ENCODE results near the gene FAM181B. TPM values are rescaled to one million over a fixed set of nuclear protein-coding genes. Genes with fewer than 3 reads are reported as not detected.

Gene FAM181B
- total RNA-seq, 6 experiments from 2014 or later: not detected

GRCh38 chr11:82719361-82720105, 14.1 kb downstream of the FAM181B start:
- WGBS (ENCODE audit: insufficient coverage, low coverage, low lambda C conversion rate, missing lambda C conversion rate): 62% methylated on average over 5 of the region's 5 CpGs
- H3K27me3 ChIP-seq: no peaks in the 10 kb centered on the region
- no peaks in the 10 kb centered on the region for H3K36me3 ChIP-seq
- DNase-seq (no peak), ATAC-seq (no peak)
- H3K4me3 ChIP-seq: no peak overlapping the region
- no peak for TF ChIP-seq POLR2A (IDR thresholded peaks at IDR 0.05)
- no peak for TF ChIP-seq CTCF (IDR thresholded peaks at IDR 0.05)
- no peaks in the 10 kb centered on the region for H3K9me3 ChIP-seq
- intact Hi-C loops (cut with DNase I): no loop called here
- H3K4me1 ChIP-seq: no peaks in the 10 kb centered on the region
- H3K27ac ChIP-seq: no peak overlapping the region

DNA sequence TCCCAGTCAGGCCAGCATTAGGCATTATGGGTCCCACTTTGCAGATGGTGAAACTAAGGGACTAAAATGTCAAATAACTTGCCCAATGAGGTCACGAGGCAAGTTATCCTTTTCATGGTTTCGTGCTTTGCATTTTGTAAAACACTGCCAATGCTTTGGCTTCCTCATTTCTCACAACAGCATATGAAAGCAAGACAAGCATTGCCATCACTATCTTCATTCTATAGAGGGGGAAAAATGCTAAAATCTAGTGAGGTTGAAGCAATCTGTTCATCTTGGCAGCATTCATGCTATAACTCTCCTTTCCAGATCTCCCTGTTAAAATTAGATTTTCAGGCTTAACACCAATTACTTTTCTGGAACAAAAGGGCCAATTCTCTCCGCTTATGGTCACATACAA, 14.8 kb downstream of the FAM181B start:
- Histone ChIP-seq H3K9me3 (no peaks in the 10 kb centered on the region), H3K4me1 (no peaks in the 10 kb centered on the region), H3K36me3 (no peaks in the 10 kb centered on the region), H3K27me3 (no peaks in the 10 kb centered on the region), H3K27ac (no peak overlapping the region), H3K4me3 (no peak overlapping the region)
- ATAC-seq (no peak), DNase-seq (no peak)
- intact Hi-C loops (cut with DNase I): no loop called here
- TF ChIP-seq CTCF (IDR thresholded peaks at IDR 0.05) (no peak), POLR2A (IDR thresholded peaks at IDR 0.05) (no peak)
- 22% methylated on average over 3 of the region's 3 CpGs for WGBS (ENCODE audit: insufficient coverage, low coverage, low lambda C conversion rate, missing lambda C conversion rate)

- DNase-seq (no peak), ATAC-seq (peak; percentile 73 to 88 (median 83))
- Histone ChIP-seq H3K36me3 (no peaks in the 10 kb centered on the region), H3K4me3 (no peak overlapping the region), H3K4me1 (no peaks in the 10 kb centered on the region), H3K27ac (no peak overlapping the region), H3K9me3 (no peaks in the 10 kb centered on the region), H3K27me3 (no peaks in the 10 kb centered on the region)
- 20% methylated on average over 5 of the region's 5 CpGs for WGBS (ENCODE audit: insufficient coverage, low coverage, low lambda C conversion rate, missing lambda C conversion rate)
- intact Hi-C loops (cut with DNase I): no loop called here
- TF ChIP-seq POLR2A (IDR thresholded peaks at IDR 0.05) (no peak), CTCF (IDR thresholded peaks at IDR 0.05) (peak; percentile 60 to 72 (median 68))
These were observed 15.4 kb downstream of the FAM181B start for GRCh38 chr11:82718307-82718706.

DNA sequence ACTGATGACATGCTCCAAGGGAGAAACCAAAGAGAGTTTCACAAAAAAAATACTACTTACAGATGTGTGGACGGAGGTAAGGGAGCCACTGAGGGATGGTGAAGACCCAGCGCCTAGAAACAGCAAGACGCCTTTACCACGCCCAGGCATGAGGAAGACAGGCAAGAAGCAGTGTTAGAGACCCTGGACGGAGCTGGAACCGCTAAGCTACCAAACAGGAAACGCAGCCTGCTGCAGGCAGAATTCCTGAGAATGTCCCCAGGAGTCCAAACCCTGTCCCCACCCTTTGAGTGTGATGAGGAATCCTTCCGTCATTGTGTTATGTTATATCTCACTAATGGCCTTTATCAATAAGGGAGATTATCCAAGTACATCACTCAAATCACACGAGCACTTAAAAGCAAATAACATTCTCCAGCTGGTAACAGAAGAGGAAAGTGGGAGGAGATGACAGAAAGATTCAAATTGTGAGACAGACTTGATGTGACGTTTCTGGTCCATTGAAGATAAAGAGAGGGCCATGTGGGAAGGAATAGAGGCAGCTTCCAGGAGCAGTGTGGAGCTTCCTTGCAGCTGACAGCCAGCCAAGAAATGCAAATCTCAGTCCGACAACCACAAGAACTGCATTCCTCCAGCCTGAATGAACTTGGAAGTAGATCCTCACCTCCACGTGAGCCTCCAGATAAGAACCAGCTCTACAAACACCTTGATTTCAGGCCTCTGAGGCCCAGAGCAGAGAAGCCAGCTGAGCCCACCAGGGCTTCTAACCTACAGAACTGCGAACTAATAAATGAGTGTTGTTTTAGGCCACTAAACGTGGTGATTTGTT, 19.1 kb downstream of the FAM181B start:
- no peaks in the 10 kb centered on the region for H3K9me3 ChIP-seq
- no peaks in the 10 kb centered on the region for H3K36me3 ChIP-seq
- DNase-seq (no peak), ATAC-seq (no peak)
- H3K4me3 ChIP-seq: no peak overlapping the region
- no peaks in the 10 kb centered on the region for H3K4me1 ChIP-seq
- no peaks in the 10 kb centered on the region for H3K27me3 ChIP-seq
- H3K27ac ChIP-seq: no peak overlapping the region
- TF ChIP-seq CTCF (IDR thresholded peaks at IDR 0.05) (no peak), POLR2A (IDR thresholded peaks at IDR 0.05) (no peak)
- WGBS (ENCODE audit: insufficient coverage, low coverage, low lambda C conversion rate, missing lambda C conversion rate): 54% methylated on average over 13 of the region's 14 CpGs
- intact Hi-C loops (cut with DNase I): no loop called here

Data from right lobe of liver (tissue), 6 donors.